ENCODE results near the gene LHCGR.

DNA sequence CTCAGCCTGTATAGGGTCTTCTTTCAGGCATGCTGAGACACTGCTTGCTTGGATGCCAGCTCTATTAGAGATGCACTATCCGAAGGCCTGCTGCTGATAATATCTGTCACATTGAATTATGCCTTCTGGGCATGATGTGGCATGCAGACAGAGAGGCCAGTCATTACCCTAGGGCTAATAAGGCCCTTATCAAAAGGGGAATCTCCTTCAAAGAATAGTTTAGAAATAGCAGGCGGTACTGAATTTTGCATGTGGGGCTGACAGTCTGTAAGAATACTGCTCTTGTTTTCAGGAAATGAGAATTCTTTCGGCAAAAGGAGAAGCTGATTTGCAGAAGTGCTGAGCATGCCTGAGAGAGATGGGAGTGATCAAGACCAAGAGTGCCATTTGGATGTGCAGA is 13.1 kb upstream of the LHCGR start:
- no peak for TF ChIP-seq FOXJ3 (CRISPR knock-in tag; IDR thresholded peaks at IDR 0.05; ENCODE audit: borderline replicate concordance)
- TF ChIP-seq, protein P1, sequence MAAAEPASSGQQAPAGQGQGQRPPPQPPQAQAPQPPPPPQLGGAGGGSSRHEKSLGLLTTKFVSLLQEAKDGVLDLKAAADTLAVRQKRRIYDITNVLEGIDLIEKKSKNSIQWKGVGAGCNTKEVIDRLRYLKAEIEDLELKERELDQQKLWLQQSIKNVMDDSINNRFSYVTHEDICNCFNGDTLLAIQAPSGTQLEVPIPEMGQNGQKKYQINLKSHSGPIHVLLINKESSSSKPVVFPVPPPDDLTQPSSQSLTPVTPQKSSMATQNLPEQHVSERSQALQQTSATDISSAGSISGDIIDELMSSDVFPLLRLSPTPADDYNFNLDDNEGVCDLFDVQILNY (CRISPR knock-in tag; IDR thresholded peaks at IDR 0.05): no peak
- no peak for TF ChIP-seq GRHL2 (CRISPR knock-in tag; IDR thresholded peaks at IDR 0.05; ENCODE audit: insufficient replicate concordance, severe bottlenecking)
- no peak for TF ChIP-seq CTCF (IDR thresholded peaks at IDR 0.05)
- TF ChIP-seq FOXK1 (CRISPR knock-in tag; IDR thresholded peaks at IDR 0.05): no peak
- TF ChIP-seq HMGXB4 (CRISPR knock-in tag; IDR thresholded peaks at IDR 0.05): no peak
- TF ChIP-seq PRDM15 (CRISPR knock-in tag; IDR thresholded peaks at IDR 0.05): no peak
- TF ChIP-seq, protein P2, sequence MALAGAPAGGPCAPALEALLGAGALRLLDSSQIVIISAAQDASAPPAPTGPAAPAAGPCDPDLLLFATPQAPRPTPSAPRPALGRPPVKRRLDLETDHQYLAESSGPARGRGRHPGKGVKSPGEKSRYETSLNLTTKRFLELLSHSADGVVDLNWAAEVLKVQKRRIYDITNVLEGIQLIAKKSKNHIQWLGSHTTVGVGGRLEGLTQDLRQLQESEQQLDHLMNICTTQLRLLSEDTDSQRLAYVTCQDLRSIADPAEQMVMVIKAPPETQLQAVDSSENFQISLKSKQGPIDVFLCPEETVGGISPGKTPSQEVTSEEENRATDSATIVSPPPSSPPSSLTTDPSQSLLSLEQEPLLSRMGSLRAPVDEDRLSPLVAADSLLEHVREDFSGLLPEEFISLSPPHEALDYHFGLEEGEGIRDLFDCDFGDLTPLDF (CRISPR knock-in tag; IDR thresholded peaks at IDR 0.05): no peak
- no peak for TF ChIP-seq NR3C1 (CRISPR knock-in tag; conservative IDR thresholded peaks at IDR 0.05; ENCODE audit: low read depth)
- no peak for TF ChIP-seq SMAD4 (CRISPR knock-in tag; IDR thresholded peaks at IDR 0.05)
